ENCODE results near the gene CEP70.

- TF ChIP-seq CTCF (conservative IDR thresholded peaks at IDR 0.05 in 1 of 2, IDR thresholded peaks at IDR 0.05 in 1 of 2; ENCODE audit: extremely low read depth in 1 of 2, insufficient read depth in 1 of 2, low read depth in 1 of 2, low read length in 2 of 2) (no peak), EZH2 (IDR thresholded peaks at IDR 0.05; ENCODE audit: borderline replicate concordance, low read length) (no peak)
These were observed 49.5 kb downstream of the CEP70 start for GRCh38 chr3:138544546-138544945.
